WTC11 (cell line): ENCODE results near the gene ACMSD. TPM values are rescaled to one million over a fixed set of nuclear protein-coding genes. Genes with fewer than 3 reads are reported as not detected.

Experiments used
- ATAC-seq: fragments of 200-7000 bp; cut with Tn5 transposase; 2 replicates; pipeline ENCODE4 v1.10.0; 2021; ENCODE audit warnings: mild to moderate bottlenecking, moderate library complexity
- CTCF ChIA-PET: fragments of 300-600 bp; sonication (Branson Sonifier 250); formaldehyde crosslinking; loops from one replicate; lab custom pipeline; 2021; ENCODE audit warnings: antibody characterized with exemption; lab: Charles Lee
- POLR2A ChIA-PET: fragments of 350-600 bp; sonication (Branson Sonifier 250); formaldehyde crosslinking; loops from one replicate; lab custom pipeline; 2021; ENCODE audit warnings: antibody characterized with exemption; lab: Charles Lee
- DNase-seq: peaks from one replicate; pipeline ENCODE4 v3.0.0; 2021; ENCODE audit warnings: low spot score
- H3K27ac Mint-ChIP-seq: 2 replicates; pipeline ENCODE4 v1.8.0; 2021; ENCODE audit warnings: mixed read lengths
- H3K27me3 Mint-ChIP-seq: 2 replicates; pipeline ENCODE4 v1.8.0; 2021; ENCODE audit warnings: low read depth, mild to moderate bottlenecking, moderate library complexity, mixed read lengths
- H3K36me3 Mint-ChIP-seq: 2 replicates; pipeline ENCODE4 v1.8.0; 2021; ENCODE audit warnings: mixed read lengths
- H3K4me1 Mint-ChIP-seq: 2 replicates; pipeline ENCODE4 v1.8.0; 2022; ENCODE audit warnings: mixed read lengths
- H3K4me3 Mint-ChIP-seq: 2 replicates; pipeline ENCODE4 v1.8.0; 2021; ENCODE audit warnings: mild to moderate bottlenecking, moderate library complexity, mixed read lengths
- H3K9me3 Mint-ChIP-seq: 2 replicates; pipeline ENCODE4 v1.8.0; 2021; ENCODE audit warnings: mixed read lengths
- ATF2 ChIP-seq: sonication (generic); formaldehyde crosslinking; IDR thresholded peaks from 2 replicates; pipeline ENCODE4 v1.8.1; 2022; ENCODE audit warnings: low read depth, missing genetic modification reagents, borderline replicate concordance
- CREM ChIP-seq: sonication (generic); formaldehyde crosslinking; IDR thresholded peaks from 2 replicates; pipeline ENCODE4 v1.8.1; 2022; ENCODE audit warnings: mild to moderate bottlenecking, missing genetic modification reagents, moderate library complexity
- JUN ChIP-seq: sonication (generic); formaldehyde crosslinking; IDR thresholded peaks from 2 replicates; pipeline ENCODE4 v1.8.0; 2023; ENCODE audit warnings: mild to moderate bottlenecking, missing genetic modification reagents
- NR3C1 ChIP-seq: sonication (generic); formaldehyde crosslinking; conservative IDR thresholded peaks from 2 replicates; pipeline ENCODE4 v1.8.1; 2023; ENCODE audit warnings: low read depth, mild to moderate bottlenecking, missing genetic modification reagents
- PREB ChIP-seq: sonication (generic); formaldehyde crosslinking; IDR thresholded peaks from 2 replicates; pipeline ENCODE4 v1.8.1; 2022; ENCODE audit warnings: mild to moderate bottlenecking, missing genetic modification reagents, moderate library complexity, borderline replicate concordance
- RORB ChIP-seq: fragments of 250-450 bp; sonication (Bioruptor Pico); IDR thresholded peaks from 2 replicates; pipeline ENCODE4 v1.9.0; 2021; ENCODE audit warnings: mild to moderate bottlenecking
- TCF7 ChIP-seq: sonication (generic); formaldehyde crosslinking; IDR thresholded peaks from 2 replicates; pipeline ENCODE4 v1.8.0; 2022; ENCODE audit warnings: mild to moderate bottlenecking, low read depth, missing genetic modification reagents, moderate library complexity
- TEAD4 ChIP-seq: sonication (generic); formaldehyde crosslinking; IDR thresholded peaks from 2 replicates; pipeline ENCODE4 v1.8.0; 2022; ENCODE audit warnings: mild to moderate bottlenecking, missing genetic modification reagents
- ZNF416 ChIP-seq: fragments of 250-450 bp; sonication (Bioruptor Pico); IDR thresholded peaks from 2 replicates; pipeline ENCODE4 v1.9.0; 2021; ENCODE audit warnings: mild to moderate bottlenecking, inconsistent platforms
- total RNA-seq: library from RNA; stranded (reverse); gene quantifications from 3 replicates; pipeline ENCODE4 v1.2.3, GENCODE V29; 2021
- TF ChIP-seq, protein P1 (sequence below): sonication (generic); formaldehyde crosslinking; IDR thresholded peaks from 2 replicates; pipeline ENCODE4 v1.8.0; 2022; ENCODE audit warnings: mild to moderate bottlenecking, missing genetic modification reagents
- TF ChIP-seq, protein P2 (sequence below): sonication (generic); formaldehyde crosslinking; IDR thresholded peaks from 2 replicates; pipeline ENCODE4 v1.8.0; 2023; ENCODE audit warnings: missing genetic modification reagents
- TF ChIP-seq, protein P3 (sequence below): sonication (generic); formaldehyde crosslinking; IDR thresholded peaks from 2 replicates; pipeline ENCODE4 v1.8.1; 2022; ENCODE audit warnings: missing genetic modification reagents, borderline replicate concordance
- TF ChIP-seq, protein P4 (sequence below): sonication (generic); formaldehyde crosslinking; IDR thresholded peaks from 2 replicates; pipeline ENCODE4 v1.8.1; 2023; ENCODE audit warnings: mild to moderate bottlenecking, missing genetic modification reagents, borderline replicate concordance
- TF ChIP-seq, protein P5 (sequence below): fragments of 250-450 bp; sonication (Bioruptor Pico); IDR thresholded peaks from 2 replicates; pipeline ENCODE4 v1.8.0; 2021; ENCODE audit warnings: mild to moderate bottlenecking

ACMSD gene
- total RNA-seq, 1 experiment from 2014 or later: not detected

GRCh38 chr2:134869946-134870736 is 31.7 kb downstream of the ACMSD start:
- Mint-ChIP-seq H3K36me3 (no peaks in the 10 kb centered on the region), H3K27ac (no peak overlapping the region), H3K4me1 (no peaks in the 10 kb centered on the region), H3K9me3 (peaks cover 6% of the 10 kb centered on the region; the same call in 1 of the 2 replicates), H3K27me3 (no peaks in the 10 kb centered on the region), H3K4me3 (no peak overlapping the region)
- ChIA-PET POLR2A (no interaction called here), CTCF (no interaction called here)
- DNase-seq (no peak), ATAC-seq (no peak)
- no peak for TF ChIP-seq TCF7
- no peak for TF ChIP-seq ATF2 (CRISPR knock-in tag)
- TF ChIP-seq CREM (CRISPR knock-in tag): no peak
- no peak for TF ChIP-seq TEAD4 (CRISPR knock-in tag)
- TF ChIP-seq, protein P1, sequence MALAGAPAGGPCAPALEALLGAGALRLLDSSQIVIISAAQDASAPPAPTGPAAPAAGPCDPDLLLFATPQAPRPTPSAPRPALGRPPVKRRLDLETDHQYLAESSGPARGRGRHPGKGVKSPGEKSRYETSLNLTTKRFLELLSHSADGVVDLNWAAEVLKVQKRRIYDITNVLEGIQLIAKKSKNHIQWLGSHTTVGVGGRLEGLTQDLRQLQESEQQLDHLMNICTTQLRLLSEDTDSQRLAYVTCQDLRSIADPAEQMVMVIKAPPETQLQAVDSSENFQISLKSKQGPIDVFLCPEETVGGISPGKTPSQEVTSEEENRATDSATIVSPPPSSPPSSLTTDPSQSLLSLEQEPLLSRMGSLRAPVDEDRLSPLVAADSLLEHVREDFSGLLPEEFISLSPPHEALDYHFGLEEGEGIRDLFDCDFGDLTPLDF (CRISPR knock-in tag): no peak
- TF ChIP-seq, protein P2, sequence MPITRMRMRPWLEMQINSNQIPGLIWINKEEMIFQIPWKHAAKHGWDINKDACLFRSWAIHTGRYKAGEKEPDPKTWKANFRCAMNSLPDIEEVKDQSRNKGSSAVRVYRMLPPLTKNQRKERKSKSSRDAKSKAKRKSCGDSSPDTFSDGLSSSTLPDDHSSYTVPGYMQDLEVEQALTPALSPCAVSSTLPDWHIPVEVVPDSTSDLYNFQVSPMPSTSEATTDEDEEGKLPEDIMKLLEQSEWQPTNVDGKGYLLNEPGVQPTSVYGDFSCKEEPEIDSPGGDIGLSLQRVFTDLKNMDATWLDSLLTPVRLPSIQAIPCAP (CRISPR knock-in tag): no peak
- TF ChIP-seq PREB: no peak
- TF ChIP-seq ZNF416 (CRISPR knock-in tag): no peak
- TF ChIP-seq, protein P3, sequence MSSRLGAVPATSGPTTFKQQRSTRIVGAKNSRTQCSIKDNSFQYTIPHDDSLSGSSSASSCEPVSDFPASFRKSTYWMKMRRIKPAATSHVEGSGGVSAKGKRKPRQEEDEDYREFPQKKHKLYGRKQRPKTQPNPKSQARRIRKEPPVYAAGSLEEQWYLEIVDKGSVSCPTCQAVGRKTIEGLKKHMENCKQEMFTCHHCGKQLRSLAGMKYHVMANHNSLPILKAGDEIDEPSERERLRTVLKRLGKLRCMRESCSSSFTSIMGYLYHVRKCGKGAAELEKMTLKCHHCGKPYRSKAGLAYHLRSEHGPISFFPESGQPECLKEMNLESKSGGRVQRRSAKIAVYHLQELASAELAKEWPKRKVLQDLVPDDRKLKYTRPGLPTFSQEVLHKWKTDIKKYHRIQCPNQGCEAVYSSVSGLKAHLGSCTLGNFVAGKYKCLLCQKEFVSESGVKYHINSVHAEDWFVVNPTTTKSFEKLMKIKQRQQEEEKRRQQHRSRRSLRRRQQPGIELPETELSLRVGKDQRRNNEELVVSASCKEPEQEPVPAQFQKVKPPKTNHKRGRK (CRISPR knock-in tag): no peak
- no peak for TF ChIP-seq NR3C1 (CRISPR knock-in tag)
- TF ChIP-seq, protein P4, sequence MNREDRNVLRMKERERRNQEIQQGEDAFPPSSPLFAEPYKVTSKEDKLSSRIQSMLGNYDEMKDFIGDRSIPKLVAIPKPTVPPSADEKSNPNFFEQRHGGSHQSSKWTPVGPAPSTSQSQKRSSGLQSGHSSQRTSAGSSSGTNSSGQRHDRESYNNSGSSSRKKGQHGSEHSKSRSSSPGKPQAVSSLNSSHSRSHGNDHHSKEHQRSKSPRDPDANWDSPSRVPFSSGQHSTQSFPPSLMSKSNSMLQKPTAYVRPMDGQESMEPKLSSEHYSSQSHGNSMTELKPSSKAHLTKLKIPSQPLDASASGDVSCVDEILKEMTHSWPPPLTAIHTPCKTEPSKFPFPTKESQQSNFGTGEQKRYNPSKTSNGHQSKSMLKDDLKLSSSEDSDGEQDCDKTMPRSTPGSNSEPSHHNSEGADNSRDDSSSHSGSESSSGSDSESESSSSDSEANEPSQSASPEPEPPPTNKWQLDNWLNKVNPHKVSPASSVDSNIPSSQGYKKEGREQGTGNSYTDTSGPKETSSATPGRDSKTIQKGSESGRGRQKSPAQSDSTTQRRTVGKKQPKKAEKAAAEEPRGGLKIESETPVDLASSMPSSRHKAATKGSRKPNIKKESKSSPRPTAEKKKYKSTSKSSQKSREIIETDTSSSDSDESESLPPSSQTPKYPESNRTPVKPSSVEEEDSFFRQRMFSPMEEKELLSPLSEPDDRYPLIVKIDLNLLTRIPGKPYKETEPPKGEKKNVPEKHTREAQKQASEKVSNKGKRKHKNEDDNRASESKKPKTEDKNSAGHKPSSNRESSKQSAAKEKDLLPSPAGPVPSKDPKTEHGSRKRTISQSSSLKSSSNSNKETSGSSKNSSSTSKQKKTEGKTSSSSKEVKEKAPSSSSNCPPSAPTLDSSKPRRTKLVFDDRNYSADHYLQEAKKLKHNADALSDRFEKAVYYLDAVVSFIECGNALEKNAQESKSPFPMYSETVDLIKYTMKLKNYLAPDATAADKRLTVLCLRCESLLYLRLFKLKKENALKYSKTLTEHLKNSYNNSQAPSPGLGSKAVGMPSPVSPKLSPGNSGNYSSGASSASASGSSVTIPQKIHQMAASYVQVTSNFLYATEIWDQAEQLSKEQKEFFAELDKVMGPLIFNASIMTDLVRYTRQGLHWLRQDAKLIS (CRISPR knock-in tag): no peak
- TF ChIP-seq, protein P5, sequence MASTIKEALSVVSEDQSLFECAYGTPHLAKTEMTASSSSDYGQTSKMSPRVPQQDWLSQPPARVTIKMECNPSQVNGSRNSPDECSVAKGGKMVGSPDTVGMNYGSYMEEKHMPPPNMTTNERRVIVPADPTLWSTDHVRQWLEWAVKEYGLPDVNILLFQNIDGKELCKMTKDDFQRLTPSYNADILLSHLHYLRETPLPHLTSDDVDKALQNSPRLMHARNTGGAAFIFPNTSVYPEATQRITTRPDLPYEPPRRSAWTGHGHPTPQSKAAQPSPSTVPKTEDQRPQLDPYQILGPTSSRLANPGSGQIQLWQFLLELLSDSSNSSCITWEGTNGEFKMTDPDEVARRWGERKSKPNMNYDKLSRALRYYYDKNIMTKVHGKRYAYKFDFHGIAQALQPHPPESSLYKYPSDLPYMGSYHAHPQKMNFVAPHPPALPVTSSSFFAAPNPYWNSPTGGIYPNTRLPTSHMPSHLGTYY: no peak
- TF ChIP-seq RORB (CRISPR knock-in tag): no peak
- TF ChIP-seq JUN (CRISPR knock-in tag): no peak
